ENCODE results near the gene DPP6. TPM values are rescaled to one million over a fixed set of nuclear protein-coding genes. Genes with fewer than 3 reads are reported as not detected.

Gene DPP6
- total and polyA plus RNA-seq, 8 donors = 0.29 to 1.2 (median 0.57) TPM

DNA sequence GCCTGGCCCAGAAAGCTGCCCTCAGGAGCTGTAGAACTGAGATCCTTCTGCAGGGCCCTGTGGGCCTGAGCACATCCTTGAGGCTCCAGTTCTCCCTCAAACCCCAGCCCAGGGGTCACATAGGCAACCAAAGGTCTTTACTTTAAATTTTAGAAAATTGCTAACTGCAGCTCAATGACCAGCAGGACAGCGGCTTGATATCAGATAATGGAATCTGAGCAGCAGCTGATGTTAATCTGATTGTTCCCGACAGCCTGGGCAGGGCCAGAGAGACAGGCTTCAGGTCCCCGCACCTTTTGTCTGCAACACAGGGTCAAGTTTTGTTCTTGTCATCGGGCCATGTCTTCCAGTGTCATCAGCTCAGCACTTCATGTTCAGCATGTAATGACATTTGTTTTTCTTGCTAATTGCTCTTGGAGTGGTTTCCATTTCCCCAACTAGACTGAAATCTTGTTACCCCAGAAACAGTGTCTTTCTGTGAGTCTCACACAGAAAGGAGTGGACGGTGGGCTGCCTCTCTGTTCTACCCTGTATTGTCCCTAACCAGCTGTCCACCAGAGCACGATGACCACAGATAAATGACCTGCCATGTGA lies 859.8 kb downstream of the DPP6 start:
- Histone ChIP-seq H3K9me3 (peaks cover 0 to 5% of the 10 kb centered on the region in 2 donors), H3K36me3 (no peaks in the 10 kb centered on the region), H3K4me3 (no peak overlapping the region), H3K4me1 (peaks cover 0 to 11% of the 10 kb centered on the region in 2 donors), H3K27ac (no peak overlapping the region), H3K27me3 (peaks cover 10 to 26% of the 10 kb centered on the region in 2 donors)
- ATAC-seq (no peak), DNase-seq (no peak)
- intact Hi-C loops (cut with DNase I) = loop anchor here in 1 of 2 donors (10.0 kb wide), 1 partner anchor 433 kb away; no protein-coding TSS in a partner anchor
- TF ChIP-seq, protein P1, sequence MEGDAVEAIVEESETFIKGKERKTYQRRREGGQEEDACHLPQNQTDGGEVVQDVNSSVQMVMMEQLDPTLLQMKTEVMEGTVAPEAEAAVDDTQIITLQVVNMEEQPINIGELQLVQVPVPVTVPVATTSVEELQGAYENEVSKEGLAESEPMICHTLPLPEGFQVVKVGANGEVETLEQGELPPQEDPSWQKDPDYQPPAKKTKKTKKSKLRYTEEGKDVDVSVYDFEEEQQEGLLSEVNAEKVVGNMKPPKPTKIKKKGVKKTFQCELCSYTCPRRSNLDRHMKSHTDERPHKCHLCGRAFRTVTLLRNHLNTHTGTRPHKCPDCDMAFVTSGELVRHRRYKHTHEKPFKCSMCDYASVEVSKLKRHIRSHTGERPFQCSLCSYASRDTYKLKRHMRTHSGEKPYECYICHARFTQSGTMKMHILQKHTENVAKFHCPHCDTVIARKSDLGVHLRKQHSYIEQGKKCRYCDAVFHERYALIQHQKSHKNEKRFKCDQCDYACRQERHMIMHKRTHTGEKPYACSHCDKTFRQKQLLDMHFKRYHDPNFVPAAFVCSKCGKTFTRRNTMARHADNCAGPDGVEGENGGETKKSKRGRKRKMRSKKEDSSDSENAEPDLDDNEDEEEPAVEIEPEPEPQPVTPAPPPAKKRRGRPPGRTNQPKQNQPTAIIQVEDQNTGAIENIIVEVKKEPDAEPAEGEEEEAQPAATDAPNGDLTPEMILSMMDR (IDR thresholded peaks at IDR 0.05) = no peak

DNA sequence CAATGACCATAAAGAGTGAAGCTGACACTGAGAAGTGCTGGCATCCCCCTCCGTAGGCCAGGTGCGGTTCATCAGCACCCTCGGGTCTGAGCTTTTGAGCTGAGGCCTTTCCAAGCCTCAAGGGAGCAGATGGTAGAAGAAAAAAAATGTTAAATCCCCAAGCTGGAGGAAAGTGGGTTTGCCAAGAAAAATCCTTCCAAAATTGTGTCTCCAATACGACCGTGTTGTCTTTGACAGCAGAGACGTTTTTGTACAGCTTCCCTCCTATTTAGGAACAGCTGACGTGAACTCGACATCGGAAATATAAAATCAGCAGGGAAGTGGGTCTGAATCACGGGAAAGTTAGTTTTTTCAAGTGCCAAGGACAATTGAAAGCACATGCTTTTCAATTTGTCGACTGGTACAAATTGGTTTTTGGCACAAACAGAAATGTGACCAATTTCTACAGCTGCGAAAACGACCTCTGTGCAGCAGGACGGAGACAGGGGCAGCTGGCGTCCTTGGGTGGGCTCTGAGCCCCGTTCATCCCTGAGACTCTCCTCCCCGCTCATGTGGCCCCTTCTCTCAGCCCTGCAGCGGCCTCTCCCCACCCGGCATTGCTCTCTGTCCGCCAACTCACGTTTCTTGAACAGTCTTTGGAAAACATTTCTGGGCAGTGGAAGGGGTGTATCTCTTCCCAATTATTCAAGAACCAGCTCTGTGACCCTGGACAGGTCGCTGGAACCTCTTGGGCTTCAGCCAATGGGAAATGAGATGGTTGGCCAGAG lies 860.9 kb downstream of the DPP6 start:
- Histone ChIP-seq H3K4me3 (no peak overlapping the region), H3K36me3 (no peaks in the 10 kb centered on the region), H3K4me1 (peaks cover 0 to 11% of the 10 kb centered on the region in 2 donors), H3K27ac (no peak overlapping the region), H3K9me3 (peaks cover 0 to 5% of the 10 kb centered on the region in 2 donors), H3K27me3 (peaks cover 10 to 26% of the 10 kb centered on the region in 2 donors)
- intact Hi-C loops (cut with DNase I) = loop anchor here in 1 of 2 donors (10.0 kb wide), 1 partner anchor 432 kb away; no protein-coding TSS in a partner anchor
- TF ChIP-seq, protein P1 (IDR thresholded peaks at IDR 0.05) = no peak
- DNase-seq = peak in 2 of 4 donors; percentile 18 to 32
- ATAC-seq = no peak

DNA sequence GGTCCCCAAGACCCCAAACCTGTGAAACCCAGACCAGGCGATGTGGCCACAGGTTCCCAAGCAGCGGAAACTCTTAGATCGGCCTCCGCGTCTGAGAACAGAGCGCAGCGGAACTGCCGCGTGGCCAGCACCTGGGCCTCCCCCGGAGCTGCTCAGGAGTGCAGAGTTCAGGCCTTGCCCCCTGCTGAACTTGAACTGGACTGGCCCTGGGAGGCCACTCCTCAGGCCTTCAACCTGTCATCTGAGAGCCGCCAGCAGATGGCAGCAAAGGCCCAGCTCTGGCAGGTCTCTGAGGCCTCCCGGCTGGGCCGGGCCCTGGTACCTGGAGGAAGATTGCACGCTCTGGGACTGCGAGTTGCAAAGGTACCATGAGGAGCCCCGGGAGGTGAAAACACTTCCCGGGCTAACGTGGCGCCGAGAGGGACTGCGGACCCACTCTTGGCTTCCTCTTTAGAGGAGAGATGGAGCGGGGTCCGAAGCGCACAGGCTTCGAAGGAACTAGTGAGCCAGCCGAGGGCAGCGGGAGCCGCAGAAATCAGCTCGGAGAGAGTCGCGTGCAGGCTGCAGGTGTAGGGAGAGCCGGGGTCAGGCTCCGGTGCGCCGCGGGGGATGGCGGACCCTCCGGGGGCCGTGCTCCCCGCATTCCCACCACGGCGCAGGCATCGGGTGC lies 861.6 kb downstream of the DPP6 start:
- H3K4me3 ChIP-seq = peak overlapping the region in 1 of 2 donors; percentile 17
- H3K36me3 ChIP-seq = no peaks in the 10 kb centered on the region
- H3K27me3 ChIP-seq = peaks cover 10 to 26% of the 10 kb centered on the region in 2 donors
- H3K27ac ChIP-seq = no peak overlapping the region
- intact Hi-C loops (cut with DNase I) = loop anchor here in 1 of 2 donors (10.0 kb wide), 1 partner anchor 431 kb away; no protein-coding TSS in a partner anchor
- ATAC-seq = peak; percentile 100
- TF ChIP-seq, protein P1 (IDR thresholded peaks at IDR 0.05) = peak; percentile 88 to 95
- peaks cover 0 to 5% of the 10 kb centered on the region in 2 donors for H3K9me3 ChIP-seq
- peaks cover 0 to 11% of the 10 kb centered on the region in 2 donors for H3K4me1 ChIP-seq
- peak; percentile 73 to 97 (median 84) for DNase-seq

DNA sequence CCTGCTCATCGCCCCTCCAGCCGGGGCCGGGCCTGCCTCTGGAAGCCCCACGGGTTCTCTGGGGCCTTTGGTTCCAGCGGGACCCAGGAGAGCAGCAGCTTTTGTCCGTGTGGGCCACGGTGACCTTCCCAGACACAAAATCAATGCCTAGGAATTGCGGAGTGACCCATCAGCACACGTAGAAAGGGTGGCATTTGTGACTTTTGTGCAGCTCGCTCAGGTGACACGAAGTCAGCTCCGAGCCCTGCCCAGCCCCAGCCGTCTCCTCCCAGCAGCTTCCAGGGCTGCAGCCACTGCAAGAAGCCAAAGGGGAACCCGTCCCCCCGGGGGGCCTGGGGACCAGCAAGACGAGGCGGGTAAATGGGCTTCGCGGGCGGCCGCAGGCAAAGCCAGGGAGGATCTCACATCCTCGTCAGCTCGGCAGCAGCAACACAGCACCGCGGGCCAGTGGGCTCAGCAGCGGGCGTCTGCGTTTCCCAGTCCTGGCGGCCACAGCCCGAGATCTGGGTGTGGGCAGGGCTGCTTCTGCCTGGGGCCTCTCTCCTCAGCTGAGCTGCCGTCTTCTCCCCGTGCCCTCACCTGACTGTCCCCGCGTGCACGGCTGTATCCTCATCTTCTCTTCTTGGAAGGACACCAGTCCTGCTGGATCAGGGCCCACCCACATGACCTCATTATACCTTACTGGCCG lies 862.3 kb downstream of the DPP6 start:
- ATAC-seq (no peak), DNase-seq (no peak)
- H3K9me3 ChIP-seq = peaks cover 0 to 5% of the 10 kb centered on the region in 2 donors
- H3K36me3 ChIP-seq = no peaks in the 10 kb centered on the region
- peaks cover 10 to 26% of the 10 kb centered on the region in 2 donors for H3K27me3 ChIP-seq
- peaks cover 0 to 11% of the 10 kb centered on the region in 2 donors for H3K4me1 ChIP-seq
- TF ChIP-seq, protein P1 (IDR thresholded peaks at IDR 0.05) = no peak
- no peak overlapping the region for H3K27ac ChIP-seq
- H3K4me3 ChIP-seq = peak overlapping the region in 1 of 2 donors; percentile 17
- intact Hi-C loops (cut with DNase I) = loop anchor here in 1 of 2 donors (10.0 kb wide), 1 partner anchor 430 kb away; no protein-coding TSS in a partner anchor

All from left lung (tissue), 10 donors.